ENCODE results near the gene GAB1. TPM values are rescaled to one million over a fixed set of nuclear protein-coding genes. Genes with fewer than 3 reads are reported as not detected.

GAB1 gene
- total RNA-seq, 1 experiment from 2014 or later = 15.3 TPM

GRCh38 chr4:143345356-143345755, 8.7 kb downstream of the GAB1 start:
- no peak overlapping the region for H3K27ac ChIP-seq (ENCODE audit: insufficient read length, low read depth, low read length)
- peaks cover 6% of the 10 kb centered on the region; the same call in 1 of the 2 replicates for H3K4me1 ChIP-seq (ENCODE audit: insufficient read depth, low read length)
- no peak overlapping the region for H2BK120ac ChIP-seq (ENCODE audit: low read depth, low read length, poor library complexity, severe bottlenecking)
- no peak overlapping the region for H2AFZ ChIP-seq (ENCODE audit: low read length)
- WGBS (ENCODE audit: extremely low coverage, insufficient read length, low lambda C conversion rate) = no CpG with 5 or more reads among the region's 1 CpG
- H3K27ac Mint-ChIP-seq = no peak overlapping the region
- no peak overlapping the region for H2BK5ac ChIP-seq (ENCODE audit: insufficient read length, low read length)
- no peak overlapping the region for H3T11ph ChIP-seq (ENCODE audit: low read length)
- no peak overlapping the region for H3K14ac ChIP-seq (ENCODE audit: insufficient read depth, low read length)
- no peak overlapping the region for H3K4me3 Mint-ChIP-seq
- no peak overlapping the region for H2AK5ac ChIP-seq (ENCODE audit: insufficient read length, low read length)
- H4K91ac ChIP-seq (ENCODE audit: insufficient read length, low read depth, low read length) = no peak overlapping the region
- no peaks in the 10 kb centered on the region for H3K9me3 ChIP-seq (ENCODE audit: control insufficient read depth, low read depth, low read length)
- no peak overlapping the region for H3K4ac ChIP-seq (ENCODE audit: low read depth, low read length)
- H2BK20ac ChIP-seq (ENCODE audit: low read depth, low read length, poor library complexity, severe bottlenecking) = no peak overlapping the region
- no peaks in the 10 kb centered on the region for H3K9me3 Mint-ChIP-seq
- H3K79me1 ChIP-seq (ENCODE audit: insufficient read depth, low read depth, low read length, poor library complexity, severe bottlenecking) = no peaks in the 10 kb centered on the region
- H3K18ac ChIP-seq (ENCODE audit: insufficient read length, low read depth, low read length) = no peak overlapping the region
- H3K27me3 Mint-ChIP-seq (ENCODE audit: low read depth) = no peaks in the 10 kb centered on the region
- H4K20me1 ChIP-seq (ENCODE audit: control insufficient read depth, insufficient read depth, insufficient read length) = no peaks in the 10 kb centered on the region
- H3K23ac ChIP-seq (ENCODE audit: insufficient read length, low read depth, low read length) = no peak overlapping the region
- no peaks in the 10 kb centered on the region; the same call in 1 of the 2 replicates for H3K79me2 ChIP-seq (ENCODE audit: insufficient read depth, low read length)
- H2BK15ac ChIP-seq (ENCODE audit: low read depth, low read length) = no peak overlapping the region
- no peaks in the 10 kb centered on the region for H3K27me3 ChIP-seq (ENCODE audit: insufficient read depth, low read length)
- H3K4me1 Mint-ChIP-seq = peaks cover 30 to 34% of the 10 kb centered on the region in 2 experiments
- no peak overlapping the region for H4K8ac ChIP-seq (replicated peaks; ENCODE audit: insufficient read length, low read depth, low read length)
- H3K4me2 ChIP-seq (ENCODE audit: insufficient read depth, insufficient read length, low read length) = no peak overlapping the region
- no peaks in the 10 kb centered on the region for H3K23me2 ChIP-seq (ENCODE audit: insufficient read length, low read depth, low read length, poor library complexity, severe bottlenecking)
- no peak overlapping the region for H4K5ac ChIP-seq (ENCODE audit: insufficient read length, low read depth, low read length)
- DNase-seq = no peak
- H3K9ac ChIP-seq (ENCODE audit: extremely low read depth, insufficient read length, low read length) = no peak overlapping the region
- TF ChIP-seq, protein P1, sequence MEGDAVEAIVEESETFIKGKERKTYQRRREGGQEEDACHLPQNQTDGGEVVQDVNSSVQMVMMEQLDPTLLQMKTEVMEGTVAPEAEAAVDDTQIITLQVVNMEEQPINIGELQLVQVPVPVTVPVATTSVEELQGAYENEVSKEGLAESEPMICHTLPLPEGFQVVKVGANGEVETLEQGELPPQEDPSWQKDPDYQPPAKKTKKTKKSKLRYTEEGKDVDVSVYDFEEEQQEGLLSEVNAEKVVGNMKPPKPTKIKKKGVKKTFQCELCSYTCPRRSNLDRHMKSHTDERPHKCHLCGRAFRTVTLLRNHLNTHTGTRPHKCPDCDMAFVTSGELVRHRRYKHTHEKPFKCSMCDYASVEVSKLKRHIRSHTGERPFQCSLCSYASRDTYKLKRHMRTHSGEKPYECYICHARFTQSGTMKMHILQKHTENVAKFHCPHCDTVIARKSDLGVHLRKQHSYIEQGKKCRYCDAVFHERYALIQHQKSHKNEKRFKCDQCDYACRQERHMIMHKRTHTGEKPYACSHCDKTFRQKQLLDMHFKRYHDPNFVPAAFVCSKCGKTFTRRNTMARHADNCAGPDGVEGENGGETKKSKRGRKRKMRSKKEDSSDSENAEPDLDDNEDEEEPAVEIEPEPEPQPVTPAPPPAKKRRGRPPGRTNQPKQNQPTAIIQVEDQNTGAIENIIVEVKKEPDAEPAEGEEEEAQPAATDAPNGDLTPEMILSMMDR (conservative IDR thresholded peaks at IDR 0.05) = no peak
- H3K36me3 Mint-ChIP-seq (ENCODE audit: insufficient read depth in 1 of 3, low read depth in 3 of 3) = peaks cover 0 to 7% (median 4%) of the 10 kb centered on the region in 3 experiments; a peak in 3 of 7 replicates
- H3K56ac ChIP-seq (ENCODE audit: insufficient read length, low read depth, low read length) = no peak overlapping the region
- H2BK12ac ChIP-seq (ENCODE audit: insufficient read length, low read depth, low read length) = no peak overlapping the region
